NCI-H82 treated with DMSO at 0.1 percent for 48 hours (cell line): Measurements from ENCODE around the gene FOXA3.
A peak's percentile ranks its signal among the peaks of the same experiment; 100 is the strongest.

Experiments
- DNase-seq: peaks from one replicate; lab custom pipeline; 2025; ENCODE audit not compliant: unreplicated experiment; lab: John Stamatoyannopoulos, UW

FOXA3 gene

GRCh38 chr19:45872095-45872919 is 8.2 kb downstream of the FOXA3 start:
- no peak for DNase-seq

GRCh38 chr19:45873219-45873772 is 9.2 kb downstream of the FOXA3 start:
- no peak for DNase-seq

- no peak for DNase-seq
These were observed 10.5 kb downstream of the FOXA3 start for GRCh38 chr19:45874620-45874966.

GRCh38 chr19:45876161-45876410 is 12.0 kb downstream of the FOXA3 start:
- no peak for DNase-seq

- no peak for DNase-seq
These were observed 12.5 kb downstream of the FOXA3 start for GRCh38 chr19:45876411-45877197.

- DNase-seq = no peak
These were observed 14.1 kb downstream of the FOXA3 start for GRCh38 chr19:45878043-45878794.

GRCh38 chr19:45879055-45879454 is 14.9 kb downstream of the FOXA3 start:
- DNase-seq = no peak

- DNase-seq = no peak
These were observed 15.8 kb downstream of the FOXA3 start for GRCh38 chr19:45879971-45880370.

- DNase-seq = no peak
These were observed 17.2 kb downstream of the FOXA3 start for GRCh38 chr19:45881082-45881908.

GRCh38 chr19:45881909-45882528 is 17.9 kb downstream of the FOXA3 start:
- DNase-seq = no peak

GRCh38 chr19:45882652-45883585 is 18.8 kb downstream of the FOXA3 start:
- DNase-seq = peak; percentile 33

GRCh38 chr19:45883586-45883880 is 19.4 kb downstream of the FOXA3 start:
- no peak for DNase-seq

GRCh38 chr19:45883881-45884681 is 20.0 kb downstream of the FOXA3 start:
- DNase-seq = no peak

- no peak for DNase-seq
These were observed 20.8 kb downstream of the FOXA3 start for GRCh38 chr19:45884682-45885555.

- DNase-seq = peak; percentile 73
These were observed 21.7 kb downstream of the FOXA3 start, which contains the start of gene IRF2BP1 for GRCh38 chr19:45885556-45886426. Gene IRF2BP1, minus strand, starts transcription at chr19:45886141. Its CDS starts 367 bp downstream, at chr19:45885774.

GRCh38 chr19:45886427-45887199 is 22.5 kb downstream of the FOXA3 start:
- peak; percentile 74 for DNase-seq
